ENCODE results near the gene XCL2.

DNA sequence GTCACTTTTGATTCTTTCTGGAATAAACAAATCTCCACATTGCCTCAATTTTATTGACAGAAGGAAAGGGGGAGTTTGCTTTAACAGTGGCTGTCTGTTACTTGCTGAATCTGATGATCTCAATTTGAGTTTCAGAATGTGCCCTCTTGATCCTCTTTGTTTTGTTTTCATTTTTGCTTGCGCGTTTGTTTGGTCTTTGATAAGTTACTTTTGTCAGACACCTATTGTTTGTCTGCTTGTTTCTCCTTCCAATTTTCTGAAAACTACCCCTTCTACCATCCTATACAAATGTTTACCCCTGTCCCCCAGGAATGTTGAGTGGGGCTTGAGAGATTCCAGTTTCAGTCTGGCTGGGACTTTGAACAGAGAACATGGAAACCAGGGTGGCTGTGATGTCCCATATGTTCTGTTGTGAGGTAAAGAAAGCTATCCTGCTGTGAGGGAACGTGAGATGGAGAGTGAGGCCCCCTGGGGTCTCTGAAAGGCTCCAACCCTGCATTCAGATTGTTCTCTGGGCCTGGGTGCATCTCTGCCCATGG lies 11.8 kb upstream of the XCL2 start:
- TF ChIP-seq GABPA (IDR thresholded peaks at IDR 0.05; ENCODE audit: low read depth) (no peak), SREBF2 (IDR thresholded peaks at IDR 0.05; ENCODE audit: low read length) (no peak), MXI1 (IDR thresholded peaks at IDR 0.05; ENCODE audit: low read depth, low read length) (no peak), CHD4 (IDR thresholded peaks at IDR 0.05) (no peak)
- TF ChIP-seq, protein P1, sequence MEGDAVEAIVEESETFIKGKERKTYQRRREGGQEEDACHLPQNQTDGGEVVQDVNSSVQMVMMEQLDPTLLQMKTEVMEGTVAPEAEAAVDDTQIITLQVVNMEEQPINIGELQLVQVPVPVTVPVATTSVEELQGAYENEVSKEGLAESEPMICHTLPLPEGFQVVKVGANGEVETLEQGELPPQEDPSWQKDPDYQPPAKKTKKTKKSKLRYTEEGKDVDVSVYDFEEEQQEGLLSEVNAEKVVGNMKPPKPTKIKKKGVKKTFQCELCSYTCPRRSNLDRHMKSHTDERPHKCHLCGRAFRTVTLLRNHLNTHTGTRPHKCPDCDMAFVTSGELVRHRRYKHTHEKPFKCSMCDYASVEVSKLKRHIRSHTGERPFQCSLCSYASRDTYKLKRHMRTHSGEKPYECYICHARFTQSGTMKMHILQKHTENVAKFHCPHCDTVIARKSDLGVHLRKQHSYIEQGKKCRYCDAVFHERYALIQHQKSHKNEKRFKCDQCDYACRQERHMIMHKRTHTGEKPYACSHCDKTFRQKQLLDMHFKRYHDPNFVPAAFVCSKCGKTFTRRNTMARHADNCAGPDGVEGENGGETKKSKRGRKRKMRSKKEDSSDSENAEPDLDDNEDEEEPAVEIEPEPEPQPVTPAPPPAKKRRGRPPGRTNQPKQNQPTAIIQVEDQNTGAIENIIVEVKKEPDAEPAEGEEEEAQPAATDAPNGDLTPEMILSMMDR (IDR thresholded peaks at IDR 0.05 in 2 of 3, conservative IDR thresholded peaks at IDR 0.05 in 1 of 3; ENCODE audit: control insufficient read depth in 2 of 3, extremely low read depth in 1 of 3, insufficient read depth in 1 of 3, low read depth in 3 of 3, low read length in 3 of 3) = no peak
